HL-60 (cell line): ENCODE measurements around the gene GAPDHS.

Experiments used
- DNase-seq, 2 experiments: peaks; one replicate each; pipeline ENCODE4 v3.0.0-alpha.2; 2010 to 2020; ENCODE audit warnings: low read depth in 1 of 2, low spot score in 1 of 2
- H3K27ac ChIP-seq: fragments of 250-450 bp; sonication (Bioruptor Pico); replicated peaks from 2 replicates; pipeline ENCODE4 v1.5.1; 2020; ENCODE audit warnings: mild to moderate bottlenecking, moderate library complexity
- H3K27me3 ChIP-seq: fragments of 250-450 bp; sonication (Bioruptor Pico); 2 replicates; pipeline ENCODE4 v1.5.1; 2021; ENCODE audit warnings: mild to moderate bottlenecking, moderate library complexity; ENCODE audit not compliant: insufficient read depth, poor library complexity, severe bottlenecking
- H3K4me3 ChIP-seq: replicated peaks from 2 replicates; pipeline ENCODE4 v1.5.1; 2011; ENCODE audit warnings: mild to moderate bottlenecking, control low read depth, low read length; ENCODE audit not compliant: insufficient read depth
- CTCF ChIP-seq: IDR thresholded peaks from one replicate; pipeline ENCODE4 v1.5.1; 2011; ENCODE audit warnings: low read length, control low read depth, inconsistent platforms; ENCODE audit not compliant: insufficient read depth
- GABPA ChIP-seq: IDR thresholded peaks from 2 replicates; pipeline ENCODE4 v1.6.1; 2012; ENCODE audit warnings: low read depth
- POLR2AphosphoS5 ChIP-seq: IDR thresholded peaks from 2 replicates; pipeline ENCODE4 v1.6.1; 2012; ENCODE audit warnings: low read depth
- SPI1 ChIP-seq: IDR thresholded peaks from 2 replicates; pipeline ENCODE4 v1.6.1; 2012; ENCODE audit warnings: low read depth, mild to moderate bottlenecking, borderline replicate concordance
- TF ChIP-seq, protein P1 (sequence below): IDR thresholded peaks from 2 replicates; pipeline ENCODE4 v1.6.1; 2012; ENCODE audit warnings: low read depth; ENCODE audit not compliant: insufficient replicate concordance

The GAPDHS gene

GRCh38 chr19:35582760-35583159 is 49.5 kb downstream of the GAPDHS start:
- DNase-seq = no peak
- TF ChIP-seq POLR2AphosphoS5 (no peak), SPI1 (no peak), GABPA (no peak)
- TF ChIP-seq, protein P1, sequence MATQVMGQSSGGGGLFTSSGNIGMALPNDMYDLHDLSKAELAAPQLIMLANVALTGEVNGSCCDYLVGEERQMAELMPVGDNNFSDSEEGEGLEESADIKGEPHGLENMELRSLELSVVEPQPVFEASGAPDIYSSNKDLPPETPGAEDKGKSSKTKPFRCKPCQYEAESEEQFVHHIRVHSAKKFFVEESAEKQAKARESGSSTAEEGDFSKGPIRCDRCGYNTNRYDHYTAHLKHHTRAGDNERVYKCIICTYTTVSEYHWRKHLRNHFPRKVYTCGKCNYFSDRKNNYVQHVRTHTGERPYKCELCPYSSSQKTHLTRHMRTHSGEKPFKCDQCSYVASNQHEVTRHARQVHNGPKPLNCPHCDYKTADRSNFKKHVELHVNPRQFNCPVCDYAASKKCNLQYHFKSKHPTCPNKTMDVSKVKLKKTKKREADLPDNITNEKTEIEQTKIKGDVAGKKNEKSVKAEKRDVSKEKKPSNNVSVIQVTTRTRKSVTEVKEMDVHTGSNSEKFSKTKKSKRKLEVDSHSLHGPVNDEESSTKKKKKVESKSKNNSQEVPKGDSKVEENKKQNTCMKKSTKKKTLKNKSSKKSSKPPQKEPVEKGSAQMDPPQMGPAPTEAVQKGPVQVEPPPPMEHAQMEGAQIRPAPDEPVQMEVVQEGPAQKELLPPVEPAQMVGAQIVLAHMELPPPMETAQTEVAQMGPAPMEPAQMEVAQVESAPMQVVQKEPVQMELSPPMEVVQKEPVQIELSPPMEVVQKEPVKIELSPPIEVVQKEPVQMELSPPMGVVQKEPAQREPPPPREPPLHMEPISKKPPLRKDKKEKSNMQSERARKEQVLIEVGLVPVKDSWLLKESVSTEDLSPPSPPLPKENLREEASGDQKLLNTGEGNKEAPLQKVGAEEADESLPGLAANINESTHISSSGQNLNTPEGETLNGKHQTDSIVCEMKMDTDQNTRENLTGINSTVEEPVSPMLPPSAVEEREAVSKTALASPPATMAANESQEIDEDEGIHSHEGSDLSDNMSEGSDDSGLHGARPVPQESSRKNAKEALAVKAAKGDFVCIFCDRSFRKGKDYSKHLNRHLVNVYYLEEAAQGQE = no peak
- Histone ChIP-seq H3K27ac (no peak overlapping the region), H3K27me3 (no peaks in the 10 kb centered on the region), H3K4me3 (no peak overlapping the region)

- TF ChIP-seq CTCF (no peak), POLR2AphosphoS5 (no peak), GABPA (no peak), SPI1 (no peak)
- TF ChIP-seq, protein P1 = no peak
- no peak for DNase-seq
- H3K27ac ChIP-seq = no peak within 1 kb of the TSS
- H3K27me3 ChIP-seq = no peaks in the 10 kb centered on the region
- no peak within 1 kb of the TSS for H3K4me3 ChIP-seq
Measured at GRCh38 chr19:35585848-35586247, 52.6 kb downstream of the GAPDHS start, which contains the start of gene PMIS2. PMIS2 (plus strand) TSS chr19:35586173; CDS start chr19:35586260, 87 bp downstream.

DNA sequence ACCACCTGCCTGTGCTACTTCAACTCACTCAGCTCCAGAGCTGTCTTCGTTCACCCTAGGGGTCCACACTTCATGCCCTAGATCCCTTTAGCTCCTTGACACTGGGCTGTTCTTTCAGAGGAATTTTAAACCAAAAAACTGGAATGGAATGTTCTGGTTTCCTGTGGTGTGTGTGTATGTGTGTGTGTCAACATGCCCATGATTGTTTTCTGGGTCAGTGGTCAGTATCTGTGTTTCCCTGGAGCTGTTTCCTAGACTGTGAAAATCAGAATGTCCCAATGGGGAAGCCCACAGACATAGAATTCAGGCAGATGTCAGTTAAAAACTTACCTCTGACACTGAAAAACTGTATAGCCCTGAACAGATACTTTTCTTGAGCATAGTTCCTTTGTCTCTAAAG is 54.1 kb downstream of the GAPDHS start:
- TF ChIP-seq SPI1 (no peak), GABPA (no peak), CTCF (no peak), POLR2AphosphoS5 (no peak)
- TF ChIP-seq, protein P1 = no peak
- Histone ChIP-seq H3K27ac (no peak overlapping the region), H3K4me3 (no peak overlapping the region), H3K27me3 (no peaks in the 10 kb centered on the region)
- no peak for DNase-seq
